Fibroblast of lung (primary cell): ENCODE results near the gene SLF2. TPM values are rescaled to one million over a fixed set of nuclear protein-coding genes. Genes with fewer than 3 reads are reported as not detected.

Experiments used
- DNase-seq, 2 donors: peaks; one replicate each; pipeline versions ENCODE4 v3.0.0 to v3.0.0-alpha.2; 2010; ENCODE audit warnings: low read depth in 2 of 2
- H2AFZ ChIP-seq: 2 replicates; pipeline ENCODE4 v1.5.1; 2012; ENCODE audit warnings: low read length, control low read depth, inconsistent platforms
- H3K27ac ChIP-seq: 2 replicates; pipeline ENCODE4 v1.5.1; 2011; ENCODE audit warnings: low read length, control low read depth; ENCODE audit not compliant: insufficient read depth
- H3K27me3 ChIP-seq: 2 replicates; pipeline ENCODE4 v1.5.1; 2011; ENCODE audit warnings: mild to moderate bottlenecking, low read length; ENCODE audit not compliant: control insufficient read depth, insufficient read depth
- H3K36me3 ChIP-seq: 2 replicates; pipeline ENCODE4 v1.5.1; 2011; ENCODE audit warnings: low read length; ENCODE audit not compliant: control insufficient read depth, insufficient read depth
- H3K4me1 ChIP-seq: 2 replicates; pipeline ENCODE4 v1.5.1; 2011; ENCODE audit warnings: low read length; ENCODE audit not compliant: control insufficient read depth, insufficient read depth; ENCODE audit errors: extremely low read depth
- H3K4me2 ChIP-seq: 2 replicates; pipeline ENCODE4 v1.5.1; 2011; ENCODE audit warnings: low read length, control low read depth; ENCODE audit not compliant: insufficient read depth; ENCODE audit errors: extremely low read depth
- H3K4me3 ChIP-seq, 4 experiments: fragments of 200-600 bp in 1 of 4; sonication (generic) in 1 of 4; replicated peaks in 1 of 4; 2 replicates each; pipeline ENCODE4 v1.5.1; 2011 to 2016; ENCODE audit warnings: low read length in 4 of 4, low read depth in 3 of 4, mild to moderate bottlenecking in 3 of 4, control low read depth in 2 of 4, inconsistent platforms in 1 of 4, mixed read lengths in 1 of 4; ENCODE audit not compliant: insufficient read depth in 1 of 4; ENCODE audit errors: control extremely low read depth in 1 of 4
- H3K79me2 ChIP-seq: 2 replicates; pipeline ENCODE4 v1.5.1; 2012; ENCODE audit warnings: mild to moderate bottlenecking, low read length, inconsistent platforms; ENCODE audit not compliant: control insufficient read depth, insufficient read depth
- H3K9ac ChIP-seq: 2 replicates; pipeline ENCODE4 v1.5.1; 2011; ENCODE audit warnings: mild to moderate bottlenecking, low read length, control low read depth; ENCODE audit not compliant: insufficient read depth
- H3K9me3 ChIP-seq: 2 replicates; pipeline ENCODE4 v1.5.1; 2012; ENCODE audit warnings: low read depth, low read length; ENCODE audit not compliant: control insufficient read depth, insufficient read depth
- H4K20me1 ChIP-seq: 2 replicates; pipeline ENCODE4 v1.5.1; 2011; ENCODE audit warnings: low read length; ENCODE audit not compliant: control insufficient read depth, insufficient read depth; ENCODE audit errors: extremely low read depth
- EZH2 ChIP-seq: IDR thresholded peaks from 2 replicates; pipeline ENCODE4 v1.5.1; 2012; ENCODE audit warnings: low read length, control low read depth, mild to moderate bottlenecking; ENCODE audit errors: missing control alignments
- polyA plus RNA-seq, 2 donors: library from polyadenylated mRNA; depleted of rRNA in 1 of 2; stranded (reverse) in 1 of 2; unstranded in 1 of 2; fragments of >200 nt; gene quantifications; 2 replicates each; pipeline ENCODE4 v1.2.1, GENCODE V29; 2011 to 2012; ENCODE audit warnings: missing spikeins in 1 of 2
- total RNA-seq: library from RNA; depleted of rRNA; stranded (reverse); fragments of >200 nt; gene quantifications from 2 replicates; pipeline ENCODE4 v1.2.1, GENCODE V29; 2014
- TF ChIP-seq, protein P1 (sequence below), 2 donors: IDR thresholded peaks in 1 of 2; conservative IDR thresholded peaks in 1 of 2; 1 replicate in 1 of 2; 2 replicates in 1 of 2; pipeline ENCODE4 v1.5.1; 2011 to 2012; ENCODE audit warnings: low read length in 2 of 2, control low read depth in 1 of 2, inconsistent platforms in 1 of 2, low read depth in 1 of 2, mild to moderate bottlenecking in 1 of 2

Gene SLF2
- total and polyA plus RNA-seq, 2 donors (not counting 1 experiment from before 2014, with no cell fraction given) = 16.6 to 32.5 TPM

DNA sequence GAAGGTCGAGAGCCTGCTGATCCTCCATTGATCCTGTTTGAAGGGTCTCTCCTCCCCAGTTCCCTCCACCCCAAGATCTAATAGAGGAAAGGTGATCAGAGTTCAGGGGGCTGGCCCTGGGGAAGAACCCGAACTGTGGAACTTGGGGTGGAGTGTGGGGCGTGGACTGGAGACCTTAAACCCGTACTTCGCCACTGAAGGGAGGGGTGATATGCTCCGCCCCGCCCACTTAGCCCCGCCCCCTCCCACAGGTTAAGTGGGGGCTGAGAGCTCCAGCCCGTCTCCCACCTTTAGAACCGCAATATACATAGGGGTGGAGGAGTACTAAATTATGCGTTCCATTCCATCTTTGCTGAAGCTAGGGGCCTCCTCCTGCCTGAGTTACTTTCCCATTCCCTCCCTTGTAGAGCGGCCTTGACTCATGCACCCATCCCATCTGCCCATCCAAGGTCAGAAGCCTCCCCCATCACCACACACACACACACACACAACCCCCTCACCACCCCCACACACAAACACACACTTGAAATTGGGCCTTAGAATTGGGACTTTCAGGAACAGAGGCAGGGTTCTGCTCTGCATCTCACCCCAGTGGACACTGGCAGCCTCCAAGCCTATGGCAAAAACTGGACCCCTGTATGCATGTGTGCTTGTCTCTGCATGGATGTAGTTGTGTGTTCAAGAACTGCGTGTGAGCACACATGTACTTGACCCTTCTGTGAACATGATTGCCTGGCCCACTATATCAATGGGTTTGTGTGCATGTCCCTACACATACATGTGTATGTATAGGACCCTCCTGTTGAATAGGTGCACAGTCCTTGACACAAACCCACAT is 57.5 kb downstream of the SLF2 start:
- H3K79me2 ChIP-seq = no peaks in the 10 kb centered on the region
- H2AFZ ChIP-seq = no peak overlapping the region
- H4K20me1 ChIP-seq = no peaks in the 10 kb centered on the region
- DNase-seq = no peak
- peak overlapping the region; percentile 79 for H3K4me2 ChIP-seq
- no peak overlapping the region for H3K27ac ChIP-seq
- peaks cover 3% of the 10 kb centered on the region for H3K4me1 ChIP-seq
- TF ChIP-seq EZH2 = no peak
- TF ChIP-seq, protein P1, sequence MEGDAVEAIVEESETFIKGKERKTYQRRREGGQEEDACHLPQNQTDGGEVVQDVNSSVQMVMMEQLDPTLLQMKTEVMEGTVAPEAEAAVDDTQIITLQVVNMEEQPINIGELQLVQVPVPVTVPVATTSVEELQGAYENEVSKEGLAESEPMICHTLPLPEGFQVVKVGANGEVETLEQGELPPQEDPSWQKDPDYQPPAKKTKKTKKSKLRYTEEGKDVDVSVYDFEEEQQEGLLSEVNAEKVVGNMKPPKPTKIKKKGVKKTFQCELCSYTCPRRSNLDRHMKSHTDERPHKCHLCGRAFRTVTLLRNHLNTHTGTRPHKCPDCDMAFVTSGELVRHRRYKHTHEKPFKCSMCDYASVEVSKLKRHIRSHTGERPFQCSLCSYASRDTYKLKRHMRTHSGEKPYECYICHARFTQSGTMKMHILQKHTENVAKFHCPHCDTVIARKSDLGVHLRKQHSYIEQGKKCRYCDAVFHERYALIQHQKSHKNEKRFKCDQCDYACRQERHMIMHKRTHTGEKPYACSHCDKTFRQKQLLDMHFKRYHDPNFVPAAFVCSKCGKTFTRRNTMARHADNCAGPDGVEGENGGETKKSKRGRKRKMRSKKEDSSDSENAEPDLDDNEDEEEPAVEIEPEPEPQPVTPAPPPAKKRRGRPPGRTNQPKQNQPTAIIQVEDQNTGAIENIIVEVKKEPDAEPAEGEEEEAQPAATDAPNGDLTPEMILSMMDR (conservative IDR thresholded peaks at IDR 0.05 in 1 of 2, IDR thresholded peaks at IDR 0.05 in 1 of 2; ENCODE audit: low read depth in 1 of 2, low read length in 2 of 2) = no peak
- H3K27me3 ChIP-seq = no peaks in the 10 kb centered on the region
- H3K36me3 ChIP-seq = peaks cover 2% of the 10 kb centered on the region
- H3K9ac ChIP-seq = no peak overlapping the region
- H3K9me3 ChIP-seq = no peaks in the 10 kb centered on the region
- H3K4me3 ChIP-seq = peak overlapping the region in 2 of 4 experiments; percentile 44 to 68

DNA sequence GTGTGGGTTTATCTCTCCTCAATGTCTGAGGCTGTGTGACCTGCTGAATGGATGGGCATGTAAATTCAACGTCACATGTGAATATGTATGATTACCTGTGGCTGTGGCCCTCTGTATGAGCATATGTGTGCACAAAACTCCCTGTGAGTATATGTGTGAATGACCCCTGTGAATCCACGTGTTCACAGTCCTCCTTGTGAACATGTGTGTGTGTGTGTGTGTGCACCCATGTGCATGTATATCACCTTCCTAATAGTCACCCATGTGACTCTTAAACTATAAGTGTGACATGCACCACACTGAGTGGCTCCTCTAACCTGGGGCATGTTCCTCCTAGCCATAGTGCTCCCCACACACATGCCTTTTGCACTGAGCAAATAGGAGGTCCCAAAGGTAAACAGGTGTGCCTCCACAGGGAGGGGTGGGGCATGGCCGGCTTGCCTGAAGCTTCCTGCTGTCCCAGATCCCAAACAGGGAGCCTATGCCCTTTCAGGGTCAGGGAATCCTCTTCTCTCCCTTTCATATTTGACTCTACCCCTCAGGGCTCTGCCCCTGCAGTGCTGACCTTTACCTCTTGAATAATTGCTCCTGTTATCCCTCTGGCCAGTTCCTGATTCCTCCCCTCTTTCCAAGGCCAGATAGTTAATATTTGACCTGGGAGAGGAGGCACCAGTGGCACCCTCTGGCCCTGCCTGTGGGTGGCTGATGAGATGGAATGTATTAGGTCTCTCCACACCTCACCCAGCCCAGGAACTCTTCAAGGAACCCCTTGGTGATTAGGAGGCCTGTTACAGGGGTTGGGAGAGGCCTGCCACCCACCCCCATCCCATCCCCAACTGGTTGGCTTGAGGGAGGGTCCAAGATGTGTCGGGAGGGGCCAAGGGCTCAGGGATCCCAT is 58.4 kb downstream of the SLF2 start:
- no peaks in the 10 kb centered on the region for H4K20me1 ChIP-seq
- no peaks in the 10 kb centered on the region for H3K36me3 ChIP-seq
- H3K27ac ChIP-seq = no peak overlapping the region
- no peak overlapping the region for H3K4me2 ChIP-seq
- no peaks in the 10 kb centered on the region for H3K9me3 ChIP-seq
- H3K27me3 ChIP-seq = no peaks in the 10 kb centered on the region
- no peak overlapping the region for H3K4me3 ChIP-seq
- H2AFZ ChIP-seq = no peak overlapping the region
- no peak for TF ChIP-seq EZH2
- no peak overlapping the region for H3K9ac ChIP-seq
- no peaks in the 10 kb centered on the region for H3K79me2 ChIP-seq
- DNase-seq = no peak
- peaks cover 3% of the 10 kb centered on the region for H3K4me1 ChIP-seq

GRCh38 chr10:100972115-100972903 is 59.5 kb downstream of the SLF2 start:
- Histone ChIP-seq H3K9me3 (no peaks in the 10 kb centered on the region), H3K4me3 (no peak overlapping the region), H3K36me3 (no peaks in the 10 kb centered on the region), H3K9ac (no peak overlapping the region), H3K79me2 (no peaks in the 10 kb centered on the region), H3K4me2 (no peak overlapping the region), H3K4me1 (peaks cover 3% of the 10 kb centered on the region), H4K20me1 (no peaks in the 10 kb centered on the region), H3K27ac (no peak overlapping the region), H3K27me3 (no peaks in the 10 kb centered on the region), H2AFZ (no peak overlapping the region)
- no peak for DNase-seq
- TF ChIP-seq, protein P1 (conservative IDR thresholded peaks at IDR 0.05 in 1 of 2, IDR thresholded peaks at IDR 0.05 in 1 of 2; ENCODE audit: low read depth in 1 of 2, low read length in 2 of 2) = no peak
- no peak for TF ChIP-seq EZH2
